ENCODE results near the gene TTLL9. TPM values are rescaled to one million over a fixed set of nuclear protein-coding genes. Genes with fewer than 3 reads are reported as not detected.

The TTLL9 gene
- total RNA-seq, 6 experiments from 2014 or later: not detected

- intact Hi-C loops (cut with DNase I): loop anchor here in 1 of 2 donors (10.0 kb wide), 1 partner anchor 248 kb away; no protein-coding TSS in a partner anchor
- ATAC-seq (no peak), DNase-seq (no peak)
- H3K27me3 ChIP-seq: no peaks in the 10 kb centered on the region
- WGBS (ENCODE audit: insufficient coverage, low coverage, low lambda C conversion rate, missing lambda C conversion rate): 36% methylated on average over 2 of the region's 3 CpGs
- H3K36me3 ChIP-seq: no peaks in the 10 kb centered on the region
- no peak overlapping the region for H3K27ac ChIP-seq
- TF ChIP-seq, protein P1, sequence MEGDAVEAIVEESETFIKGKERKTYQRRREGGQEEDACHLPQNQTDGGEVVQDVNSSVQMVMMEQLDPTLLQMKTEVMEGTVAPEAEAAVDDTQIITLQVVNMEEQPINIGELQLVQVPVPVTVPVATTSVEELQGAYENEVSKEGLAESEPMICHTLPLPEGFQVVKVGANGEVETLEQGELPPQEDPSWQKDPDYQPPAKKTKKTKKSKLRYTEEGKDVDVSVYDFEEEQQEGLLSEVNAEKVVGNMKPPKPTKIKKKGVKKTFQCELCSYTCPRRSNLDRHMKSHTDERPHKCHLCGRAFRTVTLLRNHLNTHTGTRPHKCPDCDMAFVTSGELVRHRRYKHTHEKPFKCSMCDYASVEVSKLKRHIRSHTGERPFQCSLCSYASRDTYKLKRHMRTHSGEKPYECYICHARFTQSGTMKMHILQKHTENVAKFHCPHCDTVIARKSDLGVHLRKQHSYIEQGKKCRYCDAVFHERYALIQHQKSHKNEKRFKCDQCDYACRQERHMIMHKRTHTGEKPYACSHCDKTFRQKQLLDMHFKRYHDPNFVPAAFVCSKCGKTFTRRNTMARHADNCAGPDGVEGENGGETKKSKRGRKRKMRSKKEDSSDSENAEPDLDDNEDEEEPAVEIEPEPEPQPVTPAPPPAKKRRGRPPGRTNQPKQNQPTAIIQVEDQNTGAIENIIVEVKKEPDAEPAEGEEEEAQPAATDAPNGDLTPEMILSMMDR (IDR thresholded peaks at IDR 0.05): no peak
- no peak for TF ChIP-seq POLR2A (IDR thresholded peaks at IDR 0.05)
- no peak overlapping the region for H3K4me3 ChIP-seq
- H3K4me1 ChIP-seq: no peaks in the 10 kb centered on the region
- no peaks in the 10 kb centered on the region for H3K9me3 ChIP-seq
Observed at GRCh38 chr20:31846793-31847138, 23.7 kb upstream of the TTLL9 start.

- H3K9me3 ChIP-seq: no peaks in the 10 kb centered on the region
- TF ChIP-seq, protein P1 (IDR thresholded peaks at IDR 0.05): no peak
- no peak for TF ChIP-seq POLR2A (IDR thresholded peaks at IDR 0.05)
- no peaks in the 10 kb centered on the region for H3K36me3 ChIP-seq
- no peaks in the 10 kb centered on the region for H3K4me1 ChIP-seq
- 67% methylated on average over 9 of the region's 32 CpGs for WGBS (ENCODE audit: insufficient coverage, low coverage, low lambda C conversion rate, missing lambda C conversion rate)
- intact Hi-C loops (cut with DNase I): loop anchor here in 1 of 2 donors (10.0 kb wide), 1 partner anchor 246 kb away; no protein-coding TSS in a partner anchor
- H3K27me3 ChIP-seq: no peaks in the 10 kb centered on the region
- H3K4me3 ChIP-seq: no peak overlapping the region
- ATAC-seq: no peak
- no peak for DNase-seq
- no peak overlapping the region for H3K27ac ChIP-seq
Observed at GRCh38 chr20:31848088-31848999, 22.1 kb upstream of the TTLL9 start.

- Histone ChIP-seq H3K4me3 (no peak overlapping the region), H3K4me1 (no peaks in the 10 kb centered on the region), H3K36me3 (no peaks in the 10 kb centered on the region), H3K27me3 (no peaks in the 10 kb centered on the region), H3K9me3 (no peaks in the 10 kb centered on the region), H3K27ac (no peak overlapping the region)
- TF ChIP-seq, protein P1 (IDR thresholded peaks at IDR 0.05): no peak
- TF ChIP-seq POLR2A (IDR thresholded peaks at IDR 0.05): no peak
- ATAC-seq (no peak), DNase-seq (no peak)
- 17% methylated on average over 29 of the region's 45 CpGs for WGBS (ENCODE audit: insufficient coverage, low coverage, low lambda C conversion rate, missing lambda C conversion rate)
- intact Hi-C loops (cut with DNase I): loop anchor here in 1 of 2 donors (10.0 kb wide), 1 partner anchor 245 kb away; no protein-coding TSS in a partner anchor
Observed at GRCh38 chr20:31849306-31849930, 21.0 kb upstream of the TTLL9 start.

DNA sequence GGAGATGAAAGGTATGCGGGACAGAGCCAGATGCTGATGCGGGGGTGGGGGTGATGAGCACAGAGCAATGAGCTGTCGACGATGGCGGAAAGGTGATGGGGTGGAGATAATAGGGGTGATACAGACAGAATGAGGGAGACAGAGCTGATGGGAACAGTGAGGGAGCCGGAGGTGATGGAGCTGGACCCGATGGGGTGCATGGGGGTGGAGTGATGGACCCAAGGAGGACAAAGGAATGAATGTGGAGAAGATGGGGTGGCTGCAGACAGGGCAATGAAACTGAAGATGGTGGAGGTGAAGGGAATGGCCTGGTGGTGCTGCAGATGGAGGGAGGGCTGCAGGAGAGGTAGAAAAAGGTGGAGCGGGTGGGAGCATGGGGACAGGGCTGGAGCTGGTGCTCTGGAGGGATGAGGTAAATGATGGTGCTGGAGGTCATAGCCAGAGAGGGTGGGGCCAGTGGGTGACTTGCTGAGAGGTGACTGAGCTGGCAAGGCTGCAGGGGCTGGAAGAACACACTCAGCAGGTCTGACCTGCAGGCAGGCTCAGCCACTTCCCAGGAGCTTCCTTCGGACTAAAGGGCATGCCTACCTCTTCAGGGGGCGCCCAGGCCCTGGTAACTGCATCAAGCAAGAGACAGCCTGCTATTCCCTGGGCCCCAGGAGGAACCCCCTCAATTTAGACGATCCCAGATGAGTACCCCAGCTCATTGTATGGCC lies 19.0 kb upstream of the TTLL9 start:
- DNase-seq: no peak
- no peaks in the 10 kb centered on the region for H3K4me1 ChIP-seq

More for the DNA sequence above, 19.0 kb upstream of the TTLL9 start:
- Histone ChIP-seq H3K27ac (no peak overlapping the region), H3K4me3 (no peak overlapping the region), H3K36me3 (no peaks in the 10 kb centered on the region), H3K27me3 (no peaks in the 10 kb centered on the region), H3K9me3 (no peaks in the 10 kb centered on the region)
- TF ChIP-seq, protein P1 (IDR thresholded peaks at IDR 0.05): no peak
- TF ChIP-seq POLR2A (IDR thresholded peaks at IDR 0.05): no peak
- ATAC-seq: no peak
- intact Hi-C loops (cut with DNase I): loop anchor here (5.0 to 10.0 kb wide), 2 partner anchors 101 to 173 kb away; partner anchors contain the start of gene PDRG1 (in 2 of the 2)
- WGBS (ENCODE audit: insufficient coverage, low coverage, low lambda C conversion rate, missing lambda C conversion rate): 36% methylated on average over 9 of the region's 11 CpGs

Measured in right lobe of liver (tissue), 6 donors.